ENCODE results near the gene ERCC4. TPM values are rescaled to one million over a fixed set of nuclear protein-coding genes. Genes with fewer than 3 reads are reported as not detected.
A peak's percentile ranks its signal among the peaks of the same experiment; 100 is the strongest.

ERCC4 gene
- total RNA-seq, 1 experiment from 2014 or later, result 18.8 TPM

DNA sequence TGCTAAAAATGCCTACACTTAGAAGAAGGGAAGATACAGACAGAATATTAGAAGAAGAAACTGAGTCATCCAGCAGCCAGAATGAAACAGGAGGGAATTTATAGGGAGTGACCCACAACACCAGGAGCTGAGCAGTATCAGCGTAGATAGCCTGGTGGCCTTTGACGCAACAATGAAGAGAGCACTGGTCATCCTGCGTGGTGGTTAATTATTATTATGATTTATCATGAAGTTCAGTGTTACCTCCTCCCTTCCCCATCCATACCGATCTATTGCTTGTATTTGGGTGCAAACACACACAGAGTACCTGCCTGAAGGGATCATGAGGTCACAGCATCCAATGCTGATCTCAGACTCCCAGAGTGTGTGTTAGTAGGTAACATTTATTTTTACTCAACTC, 38.5 kb downstream of the ERCC4 start:
- ChIA-PET POLR2A (ENCODE audit: low non-redundant PET) (no interaction called here), CTCF (no interaction called here)
- Histone ChIP-seq H3K4me3 (ENCODE audit: low read depth, low read length, poor library complexity, severe bottlenecking) (no peak overlapping the region), H3K9me3 (ENCODE audit: low read depth, low read length, poor library complexity, severe bottlenecking) (no peaks in the 10 kb centered on the region), H3K27ac (ENCODE audit: low read depth, low read length, poor library complexity, severe bottlenecking) (no peak overlapping the region), H3K27me3 (replicated peaks; ENCODE audit: insufficient read depth, low read depth, low read length, poor library complexity) (no peaks in the 10 kb centered on the region), H3K36me3 (ENCODE audit: insufficient read depth, low read length, poor library complexity, severe bottlenecking) (no peaks in the 10 kb centered on the region), H3K4me1 (ENCODE audit: insufficient read depth, low read length, poor library complexity, severe bottlenecking) (peaks cover 21% of the 10 kb centered on the region)
- TF ChIP-seq, protein P1, sequence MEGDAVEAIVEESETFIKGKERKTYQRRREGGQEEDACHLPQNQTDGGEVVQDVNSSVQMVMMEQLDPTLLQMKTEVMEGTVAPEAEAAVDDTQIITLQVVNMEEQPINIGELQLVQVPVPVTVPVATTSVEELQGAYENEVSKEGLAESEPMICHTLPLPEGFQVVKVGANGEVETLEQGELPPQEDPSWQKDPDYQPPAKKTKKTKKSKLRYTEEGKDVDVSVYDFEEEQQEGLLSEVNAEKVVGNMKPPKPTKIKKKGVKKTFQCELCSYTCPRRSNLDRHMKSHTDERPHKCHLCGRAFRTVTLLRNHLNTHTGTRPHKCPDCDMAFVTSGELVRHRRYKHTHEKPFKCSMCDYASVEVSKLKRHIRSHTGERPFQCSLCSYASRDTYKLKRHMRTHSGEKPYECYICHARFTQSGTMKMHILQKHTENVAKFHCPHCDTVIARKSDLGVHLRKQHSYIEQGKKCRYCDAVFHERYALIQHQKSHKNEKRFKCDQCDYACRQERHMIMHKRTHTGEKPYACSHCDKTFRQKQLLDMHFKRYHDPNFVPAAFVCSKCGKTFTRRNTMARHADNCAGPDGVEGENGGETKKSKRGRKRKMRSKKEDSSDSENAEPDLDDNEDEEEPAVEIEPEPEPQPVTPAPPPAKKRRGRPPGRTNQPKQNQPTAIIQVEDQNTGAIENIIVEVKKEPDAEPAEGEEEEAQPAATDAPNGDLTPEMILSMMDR (conservative IDR thresholded peaks at IDR 0.05; ENCODE audit: low read depth, low read length), result no peak
- TF ChIP-seq EZH2 (IDR thresholded peaks at IDR 0.05; ENCODE audit: borderline replicate concordance, low read depth, low read length, poor library complexity, severe bottlenecking), result no peak
- no peak for DNase-seq (ENCODE audit: low spot score)
- intact Hi-C loops (cut with micrococcal nuclease; ENCODE audit: unreplicated experiment), result loop anchor here (5.0 kb wide), 1 partner anchor 329 kb away; no protein-coding TSS in a partner anchor
- BruUV-seq (replicated peaks), result no TSS peak

DNA sequence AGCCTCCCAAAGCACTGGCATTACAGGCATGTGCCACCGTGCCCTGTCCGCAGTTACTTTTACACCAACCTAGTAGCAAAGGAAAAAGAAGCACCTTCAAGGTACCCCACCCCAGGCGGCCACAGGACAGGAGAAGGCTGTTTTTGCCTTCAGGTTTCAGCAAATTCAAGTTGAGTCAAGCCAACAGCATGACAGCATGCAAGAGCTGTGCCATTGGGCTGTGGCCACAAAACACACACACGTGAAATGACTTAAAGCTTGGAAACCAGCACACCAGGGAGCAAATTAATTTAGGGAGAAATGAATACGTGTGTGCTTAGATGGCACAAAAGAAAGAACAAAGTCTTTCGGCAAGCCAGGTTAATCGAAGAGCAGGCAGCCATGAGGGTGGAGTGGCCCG, 39.7 kb downstream of the ERCC4 start:
- intact Hi-C loops (cut with micrococcal nuclease; ENCODE audit: unreplicated experiment), result loop anchor here (5.0 kb wide), 1 partner anchor 328 kb away; no protein-coding TSS in a partner anchor
- H3K9me3 ChIP-seq (ENCODE audit: low read depth, low read length, poor library complexity, severe bottlenecking), result no peaks in the 10 kb centered on the region
- H3K27ac ChIP-seq (ENCODE audit: low read depth, low read length, poor library complexity, severe bottlenecking), result no peak overlapping the region
- no peak overlapping the region for H3K4me3 ChIP-seq (ENCODE audit: low read depth, low read length, poor library complexity, severe bottlenecking)
- peaks cover 21% of the 10 kb centered on the region for H3K4me1 ChIP-seq (ENCODE audit: insufficient read depth, low read length, poor library complexity, severe bottlenecking)
- no TSS peak for BruUV-seq (replicated peaks)
- ChIA-PET POLR2A (ENCODE audit: low non-redundant PET) (no interaction called here), CTCF (no interaction called here)
- TF ChIP-seq EZH2 (IDR thresholded peaks at IDR 0.05; ENCODE audit: borderline replicate concordance, low read depth, low read length, poor library complexity, severe bottlenecking), result no peak
- TF ChIP-seq, protein P1 (conservative IDR thresholded peaks at IDR 0.05; ENCODE audit: low read depth, low read length), result no peak
- no peak for DNase-seq (ENCODE audit: low spot score)
- H3K27me3 ChIP-seq (replicated peaks; ENCODE audit: insufficient read depth, low read depth, low read length, poor library complexity), result no peaks in the 10 kb centered on the region
- H3K36me3 ChIP-seq (ENCODE audit: insufficient read depth, low read length, poor library complexity, severe bottlenecking), result no peaks in the 10 kb centered on the region

DNA sequence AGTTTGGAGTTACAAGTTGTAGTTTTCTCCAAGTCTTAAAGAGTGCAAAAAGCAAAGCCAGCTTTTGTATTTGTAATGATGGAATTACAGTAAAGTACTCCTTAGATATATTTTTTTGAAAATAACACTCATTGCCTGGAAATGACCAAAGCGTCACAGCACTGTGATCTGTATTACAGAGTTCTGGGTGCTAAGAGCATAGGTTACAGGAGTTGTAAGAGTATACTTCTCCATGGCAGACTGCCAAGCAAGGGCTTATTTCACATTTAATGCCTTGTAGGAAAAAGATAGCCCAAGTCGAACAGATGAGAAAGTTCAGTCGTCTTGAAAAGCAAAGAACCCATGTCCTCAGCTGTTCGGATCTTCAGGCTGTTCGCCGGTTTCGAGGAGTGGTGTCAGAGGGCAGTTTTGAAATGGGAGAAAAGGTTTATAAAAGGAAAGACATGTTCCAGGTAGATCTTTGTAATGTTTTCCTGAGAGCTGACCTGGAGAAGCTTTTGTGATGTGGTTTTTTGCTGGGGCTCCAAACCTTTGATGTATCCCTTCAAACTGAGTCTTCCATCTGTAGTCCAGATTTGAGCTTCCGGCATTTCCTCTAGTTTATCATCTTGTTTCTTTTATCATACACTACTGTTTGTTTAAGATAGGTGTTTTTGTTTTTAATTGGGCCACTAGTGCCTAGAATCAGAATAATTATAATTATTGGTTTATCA, 41.3 kb downstream of the ERCC4 start:
- no peaks in the 10 kb centered on the region for H3K27me3 ChIP-seq (replicated peaks; ENCODE audit: insufficient read depth, low read depth, low read length, poor library complexity)
- no peak overlapping the region for H3K27ac ChIP-seq (ENCODE audit: low read depth, low read length, poor library complexity, severe bottlenecking)
- H3K4me1 ChIP-seq (ENCODE audit: insufficient read depth, low read length, poor library complexity, severe bottlenecking), result peaks cover 21% of the 10 kb centered on the region
- DNase-seq (ENCODE audit: low spot score), result peak; percentile 52
- ChIA-PET CTCF (no interaction called here), POLR2A (ENCODE audit: low non-redundant PET) (no interaction called here)
- no peak overlapping the region for H3K4me3 ChIP-seq (ENCODE audit: low read depth, low read length, poor library complexity, severe bottlenecking)
- no peaks in the 10 kb centered on the region for H3K9me3 ChIP-seq (ENCODE audit: low read depth, low read length, poor library complexity, severe bottlenecking)
- intact Hi-C loops (cut with micrococcal nuclease; ENCODE audit: unreplicated experiment), result no loop called here
- no peaks in the 10 kb centered on the region for H3K36me3 ChIP-seq (ENCODE audit: insufficient read depth, low read length, poor library complexity, severe bottlenecking)
- no TSS peak for BruUV-seq (replicated peaks)
- no peak for TF ChIP-seq EZH2 (IDR thresholded peaks at IDR 0.05; ENCODE audit: borderline replicate concordance, low read depth, low read length, poor library complexity, severe bottlenecking)
- TF ChIP-seq, protein P1 (conservative IDR thresholded peaks at IDR 0.05; ENCODE audit: low read depth, low read length), result no peak

All from A673 (cell line).